Measurements from ENCODE around the gene TXN.

DNA sequence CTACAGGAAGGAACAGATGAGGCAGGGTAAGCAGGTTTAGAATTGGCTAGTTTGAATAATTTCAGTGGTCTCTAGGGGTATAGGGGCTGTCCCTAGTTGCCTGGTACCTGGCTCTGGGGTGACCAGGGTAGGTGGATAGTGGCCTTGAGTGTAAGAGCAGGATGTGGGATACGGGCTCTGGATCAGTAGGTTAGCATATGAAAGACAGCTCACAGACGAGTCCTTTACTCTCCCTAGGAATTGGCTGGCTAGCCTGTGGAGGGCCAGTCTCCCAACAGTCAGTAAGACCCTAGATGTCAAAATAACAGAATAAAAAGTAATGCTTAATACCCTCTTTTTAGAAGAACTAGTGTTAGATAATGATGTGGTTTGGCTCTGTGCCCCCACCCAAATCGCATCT is 31.7 kb downstream of the TXN start:
- TF ChIP-seq, protein P1, sequence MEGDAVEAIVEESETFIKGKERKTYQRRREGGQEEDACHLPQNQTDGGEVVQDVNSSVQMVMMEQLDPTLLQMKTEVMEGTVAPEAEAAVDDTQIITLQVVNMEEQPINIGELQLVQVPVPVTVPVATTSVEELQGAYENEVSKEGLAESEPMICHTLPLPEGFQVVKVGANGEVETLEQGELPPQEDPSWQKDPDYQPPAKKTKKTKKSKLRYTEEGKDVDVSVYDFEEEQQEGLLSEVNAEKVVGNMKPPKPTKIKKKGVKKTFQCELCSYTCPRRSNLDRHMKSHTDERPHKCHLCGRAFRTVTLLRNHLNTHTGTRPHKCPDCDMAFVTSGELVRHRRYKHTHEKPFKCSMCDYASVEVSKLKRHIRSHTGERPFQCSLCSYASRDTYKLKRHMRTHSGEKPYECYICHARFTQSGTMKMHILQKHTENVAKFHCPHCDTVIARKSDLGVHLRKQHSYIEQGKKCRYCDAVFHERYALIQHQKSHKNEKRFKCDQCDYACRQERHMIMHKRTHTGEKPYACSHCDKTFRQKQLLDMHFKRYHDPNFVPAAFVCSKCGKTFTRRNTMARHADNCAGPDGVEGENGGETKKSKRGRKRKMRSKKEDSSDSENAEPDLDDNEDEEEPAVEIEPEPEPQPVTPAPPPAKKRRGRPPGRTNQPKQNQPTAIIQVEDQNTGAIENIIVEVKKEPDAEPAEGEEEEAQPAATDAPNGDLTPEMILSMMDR (conservative IDR thresholded peaks at IDR 0.05 in 1 of 2, IDR thresholded peaks at IDR 0.05 in 1 of 2; ENCODE audit: low read depth in 1 of 2, low read length in 2 of 2) = no peak
- TF ChIP-seq EZH2 (IDR thresholded peaks at IDR 0.05; ENCODE audit: low read length, missing control alignments) = no peak
